Lung (tissue), 12 donors: Measurements from ENCODE around the gene GIT1. TPM values are rescaled to one million over a fixed set of nuclear protein-coding genes. Genes with fewer than 3 reads are reported as not detected.
A peak's percentile ranks its signal among the peaks of the same experiment; 100 is the strongest.

Experiments used
- ATAC-seq: fragments of 200-7000 bp; cut with Tn5 transposase; one replicate; pipeline ENCODE4 v1.9.1; 2020; ENCODE audit warnings: moderate number of reproducible peaks; ENCODE audit not compliant: insufficient read depth, low FRiP score
- DNase-seq, 3 donors: peaks; one replicate each; pipeline ENCODE4 v3.0.0-alpha.2; 2013 to 2017
- H3K27ac ChIP-seq, 2 donors: one replicate each; pipeline ENCODE4 v1.5.1; 2013; ENCODE audit warnings: mild to moderate bottlenecking in 2 of 2, moderate library complexity in 2 of 2, control low read depth in 1 of 2, inconsistent platforms in 1 of 2, low read depth in 1 of 2, low read length in 1 of 2
- H3K27me3 ChIP-seq, 3 donors: one replicate each; pipeline ENCODE4 v1.5.1; 2013; ENCODE audit warnings: low read length in 2 of 3; ENCODE audit not compliant: control insufficient read depth in 3 of 3, insufficient read depth in 3 of 3
- H3K36me3 ChIP-seq, 4 donors: one replicate each; pipeline ENCODE4 v1.5.1; 2013; ENCODE audit warnings: low read length in 4 of 4, mild to moderate bottlenecking in 1 of 4, moderate library complexity in 1 of 4; ENCODE audit not compliant: control insufficient read depth in 4 of 4, insufficient read depth in 4 of 4
- H3K4me1 ChIP-seq, 5 donors: one replicate each; pipeline ENCODE4 v1.5.1; 2013; ENCODE audit warnings: low read length in 5 of 5, mild to moderate bottlenecking in 2 of 5, moderate library complexity in 1 of 5; ENCODE audit not compliant: control insufficient read depth in 5 of 5, insufficient read depth in 5 of 5
- H3K4me3 ChIP-seq: one replicate; pipeline ENCODE4 v1.5.1; 2013; ENCODE audit warnings: mild to moderate bottlenecking, control low read depth, moderate library complexity
- H3K9ac ChIP-seq, 2 donors: one replicate each; pipeline ENCODE4 v1.5.1; 2013; ENCODE audit warnings: low read length in 2 of 2, control low read depth in 1 of 2; ENCODE audit not compliant: insufficient read depth in 1 of 2
- H3K9me3 ChIP-seq, 4 donors: one replicate each; pipeline ENCODE4 v1.5.1; 2013; ENCODE audit warnings: low read length in 3 of 4, mild to moderate bottlenecking in 1 of 4, moderate library complexity in 1 of 4; ENCODE audit not compliant: control insufficient read depth in 4 of 4, insufficient read depth in 3 of 4
- WGBS, 2 donors: extraction: QIAGEN DNeasy Blood & Tissue Kit; methylation state at CpG; one replicate each; pipeline ENCODE4 v1.1.7; 2013; 5-methylcytosine and 5-hydroxymethylcytosine counted together
- polyA plus RNA-seq, 2 donors: library from polyadenylated mRNA; stranded (reverse); fragments of 200-250 nt; gene quantifications; one replicate each; pipeline ENCODE4 v1.2.1, GENCODE V29; 2013
- total RNA-seq, 2 donors: library from RNA; depleted of rRNA in 1 of 2; stranded (reverse); fragments of >200 nt in 1 of 2; gene quantifications; one replicate each; pipeline ENCODE4 v1.2.1, GENCODE V29; 2014 to 2021
- TF ChIP-seq, protein P1 (sequence below): IDR thresholded peaks from 2 replicates; pipeline ENCODE4 v1.5.1; 2012; ENCODE audit warnings: mild to moderate bottlenecking; ENCODE audit errors: control extremely low read depth, extremely low read depth
- donor health status: control.
- donor health status: control.
- donor health status: Bipolar disorder and iron deficiency.
- donor health status: healthy.
- donor health status: DM: yes; HTN: yes; CAD: no.

The GIT1 gene
- total and polyA plus RNA-seq, 4 donors = 29.8 to 49.9 (median 41.2) TPM

DNA sequence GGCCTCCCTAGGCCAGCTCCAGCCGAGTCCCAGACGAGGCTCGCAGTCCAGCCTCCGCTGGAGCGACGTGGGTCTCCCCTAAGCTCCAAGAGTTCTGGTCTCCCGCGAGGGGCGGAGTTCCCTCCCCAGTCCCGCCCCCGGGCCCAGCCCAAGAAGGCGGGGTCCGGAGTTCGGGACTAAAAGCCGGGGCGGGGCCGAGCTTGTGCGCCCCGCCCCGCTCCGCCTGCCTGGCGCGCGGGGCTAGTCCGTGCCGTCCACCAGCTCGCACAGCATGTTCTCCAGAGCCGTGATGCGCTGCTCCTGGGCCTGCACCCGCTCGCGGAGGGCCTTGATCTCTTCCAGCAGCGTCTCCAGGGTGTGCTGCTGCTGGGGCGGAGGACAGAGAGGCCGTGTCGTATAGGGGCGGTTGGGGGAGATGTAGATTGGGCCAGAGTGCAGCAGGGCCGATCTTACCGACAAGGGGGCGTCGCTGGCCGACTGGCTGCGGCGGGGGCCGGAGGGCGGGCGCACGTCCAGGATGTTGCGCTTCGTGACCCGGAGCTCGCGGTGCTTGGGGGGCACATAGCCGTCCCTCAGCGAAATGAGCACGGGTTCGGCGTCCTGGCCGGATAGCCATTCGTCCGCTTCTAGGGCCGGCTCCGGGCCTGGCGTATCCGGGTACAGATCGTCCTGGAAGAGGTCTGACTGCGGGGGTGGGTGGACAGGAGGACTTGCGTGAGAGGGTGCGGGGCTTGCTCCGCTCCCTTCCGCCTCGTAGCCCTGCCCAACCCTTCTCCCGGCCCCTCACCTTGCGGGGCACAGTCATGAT, 26.2 kb upstream of the GIT1 start:
- Histone ChIP-seq H3K27me3 (peaks cover 0 to 51% (median 43%) of the 10 kb centered on the region in 3 donors), H3K36me3 (no peaks in the 10 kb centered on the region), H3K9me3 (no peaks in the 10 kb centered on the region), H3K4me3 (no peak overlapping the region), H3K9ac (no peak overlapping the region), H3K4me1 (peaks cover 0 to 41% (median 27%) of the 10 kb centered on the region in 5 donors), H3K27ac (peak overlapping the region; percentile 34 to 35)
- 1 to 2% methylated on average over 65 to 74 of the region's 74 CpGs for WGBS, 2 donors
- ATAC-seq (peak; percentile 87), DNase-seq (peak; percentile 81 to 89 (median 84))
- TF ChIP-seq, protein P1, sequence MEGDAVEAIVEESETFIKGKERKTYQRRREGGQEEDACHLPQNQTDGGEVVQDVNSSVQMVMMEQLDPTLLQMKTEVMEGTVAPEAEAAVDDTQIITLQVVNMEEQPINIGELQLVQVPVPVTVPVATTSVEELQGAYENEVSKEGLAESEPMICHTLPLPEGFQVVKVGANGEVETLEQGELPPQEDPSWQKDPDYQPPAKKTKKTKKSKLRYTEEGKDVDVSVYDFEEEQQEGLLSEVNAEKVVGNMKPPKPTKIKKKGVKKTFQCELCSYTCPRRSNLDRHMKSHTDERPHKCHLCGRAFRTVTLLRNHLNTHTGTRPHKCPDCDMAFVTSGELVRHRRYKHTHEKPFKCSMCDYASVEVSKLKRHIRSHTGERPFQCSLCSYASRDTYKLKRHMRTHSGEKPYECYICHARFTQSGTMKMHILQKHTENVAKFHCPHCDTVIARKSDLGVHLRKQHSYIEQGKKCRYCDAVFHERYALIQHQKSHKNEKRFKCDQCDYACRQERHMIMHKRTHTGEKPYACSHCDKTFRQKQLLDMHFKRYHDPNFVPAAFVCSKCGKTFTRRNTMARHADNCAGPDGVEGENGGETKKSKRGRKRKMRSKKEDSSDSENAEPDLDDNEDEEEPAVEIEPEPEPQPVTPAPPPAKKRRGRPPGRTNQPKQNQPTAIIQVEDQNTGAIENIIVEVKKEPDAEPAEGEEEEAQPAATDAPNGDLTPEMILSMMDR = no peak

DNA sequence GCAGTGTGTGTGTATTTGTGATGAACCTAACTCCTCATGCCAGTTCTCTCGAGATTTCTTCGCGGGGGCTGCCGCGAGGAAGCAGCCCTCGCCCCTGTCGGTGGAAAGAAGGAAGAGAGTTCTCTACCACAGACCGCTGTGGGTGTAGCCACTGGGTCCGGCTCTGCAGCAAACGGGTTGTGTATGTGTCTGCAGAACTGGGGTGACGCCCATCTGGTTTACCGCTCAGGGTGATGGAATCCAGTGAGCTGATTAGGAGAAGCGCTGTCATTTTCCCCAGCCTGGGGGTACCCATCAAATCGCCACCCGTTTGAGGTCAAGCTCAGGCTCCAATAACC, 25.6 kb upstream of the GIT1 start:
- peaks cover 0 to 41% (median 27%) of the 10 kb centered on the region in 5 donors for H3K4me1 ChIP-seq
- DNase-seq (peak in 1 of 3 donors; percentile 16), ATAC-seq (no peak)
- TF ChIP-seq, protein P1 = no peak
- H3K36me3 ChIP-seq = no peaks in the 10 kb centered on the region
- H3K27me3 ChIP-seq = peaks cover 0 to 51% (median 38%) of the 10 kb centered on the region in 3 donors
- H3K9ac ChIP-seq = no peak overlapping the region
- H3K4me3 ChIP-seq = no peak overlapping the region
- 7 to 32% methylated on average over 15 of the region's 15 CpGs for WGBS, 2 donors
- H3K9me3 ChIP-seq = no peaks in the 10 kb centered on the region
- H3K27ac ChIP-seq = no peak overlapping the region

DNA sequence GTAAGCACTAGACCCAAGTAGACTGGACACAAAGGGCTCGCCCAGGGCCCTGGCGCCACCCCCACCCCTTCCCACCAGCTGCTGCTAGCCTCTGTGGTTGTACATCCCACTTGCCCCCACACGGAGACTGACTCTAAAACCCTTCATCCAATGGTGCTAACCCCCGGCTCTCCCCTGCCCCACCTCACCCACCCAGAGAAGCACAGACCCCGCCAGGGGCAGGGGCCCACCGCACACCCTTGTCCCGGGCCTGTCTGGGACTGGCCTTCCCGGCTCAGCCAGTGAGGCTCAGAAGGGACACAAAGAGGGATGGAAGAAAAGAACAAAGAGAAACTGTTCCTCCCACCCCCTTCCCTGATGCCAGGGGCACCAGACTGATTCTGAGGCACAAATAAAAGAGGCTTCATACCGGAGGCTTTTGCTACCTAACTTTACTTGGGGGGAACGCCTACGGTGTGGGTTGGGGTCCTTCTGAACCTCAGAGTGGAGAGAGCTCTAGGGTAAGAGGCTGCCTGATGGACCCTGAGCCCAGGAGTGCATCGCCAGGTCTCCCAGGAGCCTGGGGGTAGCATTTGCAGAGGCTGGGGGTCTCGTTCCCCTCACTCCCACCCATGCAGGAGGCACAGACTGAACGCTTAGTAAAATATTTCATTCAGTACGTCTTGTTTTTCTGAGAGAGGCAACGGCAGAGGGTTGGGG, 25.1 kb upstream of the GIT1 start:
- ATAC-seq = no peak

More for the DNA sequence above, 25.1 kb upstream of the GIT1 start:
- Histone ChIP-seq H3K9me3 (no peaks in the 10 kb centered on the region), H3K27me3 (peaks cover 0 to 50% (median 33%) of the 10 kb centered on the region in 3 donors), H3K9ac (no peak overlapping the region), H3K4me1 (peaks cover 0 to 41% (median 27%) of the 10 kb centered on the region in 5 donors), H3K27ac (no peak overlapping the region), H3K4me3 (no peak overlapping the region), H3K36me3 (no peaks in the 10 kb centered on the region)
- TF ChIP-seq, protein P1 = no peak
- DNase-seq = no peak
- WGBS, 2 donors = 59 to 61% methylated on average over 16 of the region's 16 CpGs
